H1 (cell line): Measurements from ENCODE around the gene USP3. TPM values are rescaled to one million over a fixed set of nuclear protein-coding genes. Genes with fewer than 3 reads are reported as not detected.

Source experiments
- CTCF ChIA-PET: fragments of 300-600 bp; sonication (Branson Sonifier 250); formaldehyde crosslinking; loops from one replicate; lab custom pipeline; 2021; ENCODE audit not compliant: partially characterized antibody; lab: Charles Lee
- POLR2A ChIA-PET: fragments of 300-600 bp; sonication (Branson Sonifier 250); formaldehyde crosslinking; loops from one replicate; lab custom pipeline; 2021; ENCODE audit warnings: inconsistent platforms; ENCODE audit not compliant: partially characterized antibody; lab: Charles Lee
- DNase-seq, 2 experiments: peaks; one replicate each; pipeline versions ENCODE4 v3.0.0 to v3.0.0-alpha.2; 2010 to 2022; ENCODE audit warnings: low spot score in 2 of 2, low read depth in 1 of 2, mixed read lengths in 1 of 2
- FAIRE-seq: peaks from 2 replicates; lab custom pipeline; 2011; peaks lifted over from hg19 to GRCh38; lab: Jason Lieb, UNC
- H2AFZ ChIP-seq: 2 replicates; pipeline ENCODE4 v1.8.1; 2012; ENCODE audit warnings: low read length, inconsistent platforms
- H2AK5ac ChIP-seq: 2 replicates; pipeline ENCODE4 v1.6.1; 2013; ENCODE audit warnings: low read depth, low read length
- H2BK120ac ChIP-seq: replicated peaks from 2 replicates; pipeline ENCODE3; 2013; ENCODE audit warnings: low read depth, low read length, inconsistent platforms
- H2BK12ac ChIP-seq: 2 replicates; pipeline ENCODE4 v1.6.1; 2013; ENCODE audit warnings: low read depth, low read length
- H2BK15ac ChIP-seq: 2 replicates; pipeline ENCODE4 v1.6.1; 2013; ENCODE audit warnings: low read length
- H2BK20ac ChIP-seq: 2 replicates; pipeline ENCODE4 v1.6.1; 2013; ENCODE audit warnings: low read length
- H2BK5ac ChIP-seq: 2 replicates; pipeline ENCODE4 v1.6.1; 2013; ENCODE audit warnings: low read depth, low read length
- H3K14ac ChIP-seq: 2 replicates; pipeline ENCODE4 v1.6.1; 2013; ENCODE audit warnings: inconsistent platforms; ENCODE audit not compliant: insufficient read length
- H3K18ac ChIP-seq: 2 replicates; pipeline ENCODE4 v1.6.1; 2013; ENCODE audit warnings: low read length; ENCODE audit errors: extremely low read depth
- H3K23ac ChIP-seq: 2 replicates; pipeline ENCODE4 v1.6.1; 2013; ENCODE audit warnings: inconsistent platforms; ENCODE audit not compliant: insufficient read length
- H3K23me2 ChIP-seq: 2 replicates; pipeline ENCODE4 v1.6.1; 2013; ENCODE audit warnings: low read depth, low read length
- H3K27ac ChIP-seq: 2 replicates; pipeline ENCODE4 v1.6.1; 2011; ENCODE audit warnings: low read depth, low read length, inconsistent platforms
- H3K27me3 ChIP-seq, 4 experiments: replicated peaks in 1 of 4; 1 replicate in 1 of 4; 2 replicates in 3 of 4; pipeline versions ENCODE4 v1.6.1 to v1.8.1; 2011 to 2013; ENCODE audit warnings: low read length in 3 of 4, mild to moderate bottlenecking in 3 of 4, inconsistent platforms in 2 of 4, mixed read lengths in 2 of 4, moderate library complexity in 1 of 4; ENCODE audit not compliant: control insufficient read depth in 3 of 4, insufficient read depth in 3 of 4; ENCODE audit errors: extremely low read depth in 1 of 4
- H3K36me3 ChIP-seq, 4 experiments: 2 replicates each; pipeline versions ENCODE4 v1.6.1 to v1.8.1; 2011 to 2013; ENCODE audit warnings: mild to moderate bottlenecking in 4 of 4, low read length in 3 of 4, moderate library complexity in 2 of 4, control low read depth in 1 of 4, inconsistent platforms in 1 of 4; ENCODE audit not compliant: insufficient read depth in 4 of 4, control insufficient read depth in 2 of 4
- H3K4ac ChIP-seq: replicated peaks from 2 replicates; pipeline ENCODE3; 2013; ENCODE audit warnings: low read length, low read depth, mixed read lengths, inconsistent platforms; ENCODE audit not compliant: insufficient read length
- H3K4me1 ChIP-seq, 4 experiments: replicated peaks in 1 of 4; 1 replicate in 1 of 4; 2 replicates in 3 of 4; pipeline versions ENCODE4 v1.6.1 to v1.8.1; 2011 to 2013; ENCODE audit warnings: low read length in 3 of 4, inconsistent platforms in 2 of 4, mixed read lengths in 1 of 4; ENCODE audit not compliant: insufficient read depth in 4 of 4, control insufficient read depth in 3 of 4
- H3K4me2 ChIP-seq, 2 experiments: 2 replicates each; pipeline versions ENCODE4 v1.6.1 to v1.8.1; 2011 to 2013; ENCODE audit warnings: low read depth in 2 of 2, low read length in 2 of 2, control low read depth in 1 of 2, inconsistent platforms in 1 of 2, mild to moderate bottlenecking in 1 of 2; ENCODE audit not compliant: insufficient read depth in 1 of 2
- H3K4me3 ChIP-seq, 4 experiments: fragments of 200-600, 300-600 bp in 1 of 4; sonication (generic), shearing (Covaris generic), sonication (Bioruptor Twin) in 1 of 4; 2 replicates each; pipeline versions ENCODE4 v1.5.1 to v1.8.1; 2011 to 2016; ENCODE audit warnings: low read length in 4 of 4, low read depth in 3 of 4, control low read depth in 2 of 4, inconsistent platforms in 2 of 4, mild to moderate bottlenecking in 2 of 4, mixed read lengths in 1 of 4, moderate library complexity in 1 of 4; ENCODE audit not compliant: insufficient read depth in 2 of 4; ENCODE audit errors: extremely low read depth in 1 of 4
- H3K56ac ChIP-seq: replicated peaks from 2 replicates; pipeline ENCODE3; 2013; ENCODE audit warnings: low read depth, mild to moderate bottlenecking, mixed read lengths, low read length, inconsistent platforms; ENCODE audit not compliant: insufficient read length
- H3K79me1 ChIP-seq: 2 replicates; pipeline ENCODE4 v1.6.1; 2013; ENCODE audit warnings: low read depth, low read length, control low read depth
- H3K79me2 ChIP-seq, 2 experiments: 2 replicates each; pipeline versions ENCODE4 v1.6.1 to v1.8.1; 2012 to 2013; ENCODE audit warnings: low read length in 2 of 2, mild to moderate bottlenecking in 2 of 2, inconsistent platforms in 1 of 2; ENCODE audit not compliant: insufficient read depth in 2 of 2, control insufficient read depth in 1 of 2
- H3K9ac ChIP-seq, 4 experiments: replicated peaks in 1 of 4; 1 replicate in 1 of 4; 2 replicates in 3 of 4; pipeline versions ENCODE4 v1.6.1 to v1.8.1; 2011 to 2013; ENCODE audit warnings: low read depth in 3 of 4, low read length in 3 of 4, control low read depth in 2 of 4, mild to moderate bottlenecking in 2 of 4, moderate library complexity in 2 of 4, inconsistent platforms in 1 of 4; ENCODE audit errors: extremely low read depth in 1 of 4
- H3K9me3 ChIP-seq, 2 experiments: 2 replicates each; pipeline versions ENCODE4 v1.6.1 to v1.8.1; 2012 to 2013; ENCODE audit warnings: mild to moderate bottlenecking in 2 of 2, moderate library complexity in 2 of 2, control low read depth in 1 of 2, inconsistent platforms in 1 of 2, low read depth in 1 of 2, low read length in 1 of 2, mixed read lengths in 1 of 2; ENCODE audit not compliant: insufficient read depth in 2 of 2
- H4K20me1 ChIP-seq, 2 experiments: replicated peaks in 1 of 2; 2 replicates each; pipeline versions ENCODE3 to v1.8.1; 2011 to 2013; ENCODE audit warnings: inconsistent platforms in 2 of 2, low read length in 2 of 2, mild to moderate bottlenecking in 1 of 2; ENCODE audit not compliant: insufficient read depth in 2 of 2, control insufficient read depth in 1 of 2
- H4K5ac ChIP-seq: 2 replicates; pipeline ENCODE4 v1.6.1; 2013; ENCODE audit warnings: low read length, low read depth, mixed read lengths, inconsistent platforms; ENCODE audit not compliant: insufficient read length
- H4K8ac ChIP-seq: 2 replicates; pipeline ENCODE4 v1.8.0; 2013; ENCODE audit warnings: mild to moderate bottlenecking, moderate library complexity, low read length, inconsistent platforms; ENCODE audit not compliant: insufficient read depth; ENCODE audit errors: extremely low read depth
- H4K91ac ChIP-seq: replicated peaks from 2 replicates; pipeline ENCODE3; 2013; ENCODE audit warnings: low read length, mixed read lengths, inconsistent platforms; ENCODE audit not compliant: insufficient read length
- KDM4A ChIP-seq: IDR thresholded peaks from one replicate; pipeline ENCODE4 v1.7.1; 2012; ENCODE audit warnings: low read depth, mild to moderate bottlenecking, moderate library complexity, low read length, inconsistent platforms; ENCODE audit not compliant: severe bottlenecking
- KDM5A ChIP-seq: fragments of 200-600 bp; IDR thresholded peaks from 2 replicates; pipeline ENCODE4 v1.7.1; 2012; ENCODE audit warnings: mild to moderate bottlenecking, low read length, inconsistent platforms, mixed read lengths
- WGBS, 2 experiments: shearing (Covaris generic) in 1 of 2; methylation state at CpG; one replicate each; pipeline versions ENCODE4 v1.1.6 to v1.1.7; 2013 to 2015; ENCODE audit warnings: low lambda C conversion rate in 2 of 2, mixed read lengths in 2 of 2, inconsistent platforms in 1 of 2, low coverage in 1 of 2, missing lambda C conversion rate in 1 of 2; ENCODE audit not compliant: insufficient replicate concordance in 2 of 2, insufficient coverage in 1 of 2, insufficient read length in 1 of 2; ENCODE audit errors: extremely low coverage in 1 of 2, missing lambda C conversion rate in 1 of 2; 5-methylcytosine and 5-hydroxymethylcytosine counted together
- polyA plus RNA-seq, 7 experiments: library from polyadenylated mRNA; depleted of rRNA in 3 of 7; stranded (reverse) in 5 of 7; unstranded in 2 of 7; fragments of >200 nt in 5 of 7; fragments of 200-250 nt in 2 of 7; gene quantifications; 1 replicate in 5 of 7; 2 replicates in 1 of 7; 4 replicates in 1 of 7; pipeline versions ENCODE4 v1.2.1 to v1.2.3, GENCODE V29; 2011 to 2013; ENCODE audit warnings: missing spikeins in 2 of 7, mixed read lengths in 2 of 7
- total RNA-seq: library from RNA; stranded (reverse); fragmentation: NEBNext Ultra II Directional; extraction: Animal tissue kit (Norgen Biotek cat#: 25700); gene quantifications from 2 replicates; pipeline ENCODE4 v1.2.1, GENCODE V29; 2021

The USP3 gene
- total and polyA plus RNA-seq, 2 of the 8 experiments (the other 6 are each of a cell fraction or from before 2014, with no cell fraction given): 15.5 to 16.2 TPM

- H3K14ac ChIP-seq: no peak overlapping the region
- peaks cover 0 to 23% of the 10 kb centered on the region in 2 experiments; a peak in 2 of 4 replicates for H3K79me2 ChIP-seq
- no peak for FAIRE-seq
- H4K20me1 ChIP-seq: peaks cover 0 to 7% of the 10 kb centered on the region in 2 experiments
- H2BK12ac ChIP-seq: no peak overlapping the region
- no peaks in the 10 kb centered on the region for H3K4me1 ChIP-seq
- no peak overlapping the region for H3K9ac ChIP-seq
- no peak for TF ChIP-seq KDM5A
- no peak for TF ChIP-seq KDM4A
- H3K18ac ChIP-seq: no peak overlapping the region
- no peaks in the 10 kb centered on the region for H3K9me3 ChIP-seq
- no peaks in the 10 kb centered on the region for H3K36me3 ChIP-seq
- no peak overlapping the region for H3K56ac ChIP-seq
- no peak overlapping the region for H2BK15ac ChIP-seq
- H4K8ac ChIP-seq: no peak overlapping the region
- no peak overlapping the region for H2BK5ac ChIP-seq
- no peak overlapping the region for H3K23ac ChIP-seq
- H3K27me3 ChIP-seq: no peaks in the 10 kb centered on the region; a peak in 1 of 7 replicates
- no peak overlapping the region for H3K4me3 ChIP-seq
- H3K23me2 ChIP-seq: no peaks in the 10 kb centered on the region
- no peak overlapping the region for H3K4me2 ChIP-seq
- H3K27ac ChIP-seq: no peak overlapping the region
- no peak overlapping the region for H3K4ac ChIP-seq
- H4K5ac ChIP-seq: no peak overlapping the region
- DNase-seq: no peak
- ChIA-PET CTCF (no interaction called here), POLR2A (no interaction called here)
- H3K79me1 ChIP-seq: no peaks in the 10 kb centered on the region
- no peak overlapping the region for H2AK5ac ChIP-seq
- no peak overlapping the region for H2BK20ac ChIP-seq
- 95% methylated on average over 1 of the region's 1 CpG; no CpG with 5 or more reads in 1 of the 2 experiments for WGBS, 2 experiments
- H2AFZ ChIP-seq: no peak overlapping the region
- no peak overlapping the region for H4K91ac ChIP-seq
- no peak overlapping the region for H2BK120ac ChIP-seq
These were observed 22.0 kb downstream of the USP3 start for GRCh38 chr15:63526401-63526800.
